Fibroblast of lung (primary cell): ENCODE data around the gene VWA1.
"Not testable (repeated sequence)": the region's sequence is repeated elsewhere in the genome, so short reads cannot be mapped to it uniquely, and the experiment has no call there.

Source experiments
- CTCF ChIP-seq, 2 donors: IDR thresholded peaks in 1 of 2; conservative IDR thresholded peaks in 1 of 2; 1 replicate in 1 of 2; 2 replicates in 1 of 2; pipeline ENCODE4 v1.5.1; 2011 to 2012; ENCODE audit warnings: low read length in 2 of 2, control low read depth in 1 of 2, inconsistent platforms in 1 of 2, low read depth in 1 of 2, mild to moderate bottlenecking in 1 of 2
- EZH2 ChIP-seq: IDR thresholded peaks from 2 replicates; pipeline ENCODE4 v1.5.1; 2012; ENCODE audit warnings: low read length, control low read depth, mild to moderate bottlenecking; ENCODE audit errors: missing control alignments

DNA sequence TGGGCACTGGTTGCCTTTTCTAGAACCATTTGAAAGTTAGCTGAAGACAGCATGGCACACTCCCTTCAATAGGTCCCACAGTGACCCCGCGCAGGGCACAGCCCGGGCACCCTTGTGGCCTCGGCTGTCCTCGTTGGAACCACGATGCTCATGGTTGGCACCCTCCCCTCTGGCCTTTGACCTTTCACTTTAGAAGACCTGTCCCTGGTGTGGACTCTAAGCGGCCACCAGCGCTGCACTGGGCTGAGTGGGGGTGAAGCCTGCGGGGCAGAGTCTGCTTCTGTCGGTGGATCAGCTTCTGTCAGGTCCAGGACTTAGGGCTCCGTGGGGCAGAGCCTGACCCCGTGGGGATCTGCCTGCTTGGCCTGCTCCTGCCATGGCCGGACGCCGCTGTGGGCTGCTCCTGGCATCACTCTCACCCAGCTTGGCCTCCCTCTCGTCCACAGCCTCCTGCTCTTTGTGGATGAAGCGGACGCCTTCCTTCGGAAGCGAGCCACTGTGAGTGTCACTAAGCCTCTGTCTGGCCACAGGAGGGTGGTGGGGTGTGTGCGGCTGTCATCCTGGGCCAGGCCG, 21.3 kb downstream of the VWA1 start:
- not testable (repeated sequence) for TF ChIP-seq CTCF (conservative IDR thresholded peaks at IDR 0.05 in 1 of 2, IDR thresholded peaks at IDR 0.05 in 1 of 2; ENCODE audit: low read depth in 1 of 2, low read length in 2 of 2); EZH2
